OCI-LY3 (cell line): ENCODE data around the gene ECHS1.
A peak's percentile ranks its signal among the peaks of the same experiment; 100 is the strongest.

ENCODE experiments used
- H2AFZ ChIP-seq: fragments of 200-600, 300-600 bp; shearing (Covaris generic); 2 replicates; pipeline ENCODE4 v1.6.0; 2014; ENCODE audit warnings: antibody characterized with exemption, low read depth, low read length
- H3K27ac ChIP-seq: fragments of 200-600, 300-600 bp; sonication (generic); 2 replicates; pipeline ENCODE4 v1.5.1; 2014; ENCODE audit warnings: mild to moderate bottlenecking, low read length, moderate library complexity, mixed read lengths
- H3K27me3 ChIP-seq: fragments of 200-600, 300-600 bp; sonication (generic); 2 replicates; pipeline ENCODE4 v1.6.1; 2014; ENCODE audit warnings: low read depth, low read length, mixed read lengths
- H3K36me3 ChIP-seq: fragments of 200-600, 300-600 bp; sonication (generic); replicated peaks from 2 replicates; pipeline ENCODE3; 2014; ENCODE audit warnings: low read depth, low read length, mixed read lengths
- H3K4me1 ChIP-seq: fragments of 300-600, 200-600 bp; sonication (generic); 2 replicates; pipeline ENCODE4 v1.6.1; 2014; ENCODE audit warnings: low read length, mixed read lengths
- H3K4me2 ChIP-seq: fragments of 200-600, 300-600 bp; sonication (generic); 2 replicates; pipeline ENCODE4 v1.6.1; 2014; ENCODE audit warnings: low read length, mixed read lengths
- H3K4me3 ChIP-seq: fragments of 300-600, 200-600 bp; sonication (generic); 2 replicates; pipeline ENCODE4 v1.5.1; 2014; ENCODE audit warnings: antibody characterized with exemption, mild to moderate bottlenecking, low read length, moderate library complexity
- H3K79me2 ChIP-seq: fragments of 300-600, 200-600 bp; shearing (Covaris generic); 2 replicates; pipeline ENCODE4 v1.6.1; 2014; ENCODE audit warnings: mild to moderate bottlenecking, low read length, mixed read lengths
- H3K9ac ChIP-seq: fragments of 300-600, 200-600 bp; shearing (Covaris generic); 2 replicates; pipeline ENCODE4 v1.6.0; 2014; ENCODE audit warnings: mild to moderate bottlenecking, low read length, moderate library complexity
- H3K9me3 ChIP-seq: fragments of 200-600, 300-600 bp; shearing (Covaris generic); 2 replicates; pipeline ENCODE4 v1.6.1; 2014; ENCODE audit warnings: low read length, mixed read lengths; ENCODE audit not compliant: insufficient read depth
- H4K20me1 ChIP-seq: fragments of 200-600, 300-600 bp; sonication (generic); 2 replicates; pipeline ENCODE4 v1.6.1; 2016; ENCODE audit warnings: low read length, mixed read lengths; ENCODE audit not compliant: insufficient read depth
- EZH2phosphoT487 ChIP-seq: fragments of 200-600 bp; shearing (Covaris generic); IDR thresholded peaks from 2 replicates; pipeline ENCODE4 v1.6.1; 2018; ENCODE audit warnings: antibody characterized with exemption, mixed run types, low read depth
- TF ChIP-seq, protein P1 (sequence below): fragments of 200-600, 300-600 bp; sonication (generic); IDR thresholded peaks from 2 replicates; pipeline ENCODE4 v1.5.1; 2014; ENCODE audit warnings: antibody characterized with exemption, low read length, low read depth

The ECHS1 gene

DNA sequence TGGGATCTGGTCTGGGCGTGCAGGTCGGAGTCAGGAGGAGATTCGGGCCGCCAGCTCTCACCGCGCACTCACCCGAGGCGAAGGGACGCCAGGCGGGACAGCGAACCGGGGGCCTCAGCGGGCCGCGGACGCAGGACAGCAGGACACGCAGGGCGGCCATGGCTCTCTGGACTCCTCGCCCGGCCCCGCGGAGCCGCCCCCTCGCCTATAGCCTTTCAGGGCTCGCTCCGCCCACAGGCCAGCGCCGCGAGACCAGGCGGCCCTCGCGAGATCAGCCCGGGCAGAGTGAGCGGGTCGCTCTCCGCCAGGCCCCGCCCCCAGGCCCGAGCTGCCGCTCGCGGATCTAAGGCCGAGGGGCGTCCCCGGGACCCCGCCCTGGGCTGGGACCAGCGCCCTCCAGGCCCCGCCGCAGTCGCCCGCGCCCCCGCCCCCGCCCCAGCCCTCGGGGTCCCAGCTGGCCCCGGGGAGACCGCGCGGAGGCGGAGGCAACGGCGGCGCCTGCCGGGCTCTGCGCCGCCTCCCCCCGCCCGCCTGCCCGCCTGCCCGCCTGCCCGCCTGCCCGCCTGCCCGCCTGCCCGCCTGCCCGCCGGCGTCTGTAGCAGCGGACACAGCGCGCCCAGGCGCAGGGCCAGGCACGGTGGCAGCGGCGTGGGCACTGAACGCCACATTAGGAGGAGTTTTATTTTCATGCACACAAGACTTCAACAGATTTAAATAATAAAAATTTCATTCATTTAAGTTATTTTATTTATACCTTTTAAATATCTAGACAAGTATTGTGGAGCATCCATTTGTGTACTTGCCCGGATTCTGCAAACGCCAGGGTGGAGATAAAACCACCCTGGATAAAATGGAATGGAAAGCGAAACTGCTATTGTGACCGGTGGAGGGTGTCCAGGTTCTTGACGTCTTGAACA is at the start of gene ECHS1:
Gene ECHS1, minus strand, starts transcription at position 181 of the 917 bp plus-strand sequence. Its CDS starts 21 bp downstream, at position 160.
- Histone ChIP-seq H3K9me3 (no peaks in the 10 kb centered on the region), H3K36me3 (no peaks in the 10 kb centered on the region), H3K27ac (no peak within 1 kb of the TSS), H4K20me1 (no peaks in the 10 kb centered on the region), H3K9ac (peak within 1 kb of the TSS; percentile 59), H3K4me2 (peak within 1 kb of the TSS; percentile 63), H3K27me3 (no peaks in the 10 kb centered on the region), H3K4me1 (peaks cover 19% of the 10 kb centered on the region), H3K79me2 (no peaks in the 10 kb centered on the region), H3K4me3 (peak within 1 kb of the TSS; percentile 83), H2AFZ (no peak within 1 kb of the TSS)
- TF ChIP-seq, protein P1, sequence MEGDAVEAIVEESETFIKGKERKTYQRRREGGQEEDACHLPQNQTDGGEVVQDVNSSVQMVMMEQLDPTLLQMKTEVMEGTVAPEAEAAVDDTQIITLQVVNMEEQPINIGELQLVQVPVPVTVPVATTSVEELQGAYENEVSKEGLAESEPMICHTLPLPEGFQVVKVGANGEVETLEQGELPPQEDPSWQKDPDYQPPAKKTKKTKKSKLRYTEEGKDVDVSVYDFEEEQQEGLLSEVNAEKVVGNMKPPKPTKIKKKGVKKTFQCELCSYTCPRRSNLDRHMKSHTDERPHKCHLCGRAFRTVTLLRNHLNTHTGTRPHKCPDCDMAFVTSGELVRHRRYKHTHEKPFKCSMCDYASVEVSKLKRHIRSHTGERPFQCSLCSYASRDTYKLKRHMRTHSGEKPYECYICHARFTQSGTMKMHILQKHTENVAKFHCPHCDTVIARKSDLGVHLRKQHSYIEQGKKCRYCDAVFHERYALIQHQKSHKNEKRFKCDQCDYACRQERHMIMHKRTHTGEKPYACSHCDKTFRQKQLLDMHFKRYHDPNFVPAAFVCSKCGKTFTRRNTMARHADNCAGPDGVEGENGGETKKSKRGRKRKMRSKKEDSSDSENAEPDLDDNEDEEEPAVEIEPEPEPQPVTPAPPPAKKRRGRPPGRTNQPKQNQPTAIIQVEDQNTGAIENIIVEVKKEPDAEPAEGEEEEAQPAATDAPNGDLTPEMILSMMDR: no peak
- TF ChIP-seq EZH2phosphoT487: no peak

DNA sequence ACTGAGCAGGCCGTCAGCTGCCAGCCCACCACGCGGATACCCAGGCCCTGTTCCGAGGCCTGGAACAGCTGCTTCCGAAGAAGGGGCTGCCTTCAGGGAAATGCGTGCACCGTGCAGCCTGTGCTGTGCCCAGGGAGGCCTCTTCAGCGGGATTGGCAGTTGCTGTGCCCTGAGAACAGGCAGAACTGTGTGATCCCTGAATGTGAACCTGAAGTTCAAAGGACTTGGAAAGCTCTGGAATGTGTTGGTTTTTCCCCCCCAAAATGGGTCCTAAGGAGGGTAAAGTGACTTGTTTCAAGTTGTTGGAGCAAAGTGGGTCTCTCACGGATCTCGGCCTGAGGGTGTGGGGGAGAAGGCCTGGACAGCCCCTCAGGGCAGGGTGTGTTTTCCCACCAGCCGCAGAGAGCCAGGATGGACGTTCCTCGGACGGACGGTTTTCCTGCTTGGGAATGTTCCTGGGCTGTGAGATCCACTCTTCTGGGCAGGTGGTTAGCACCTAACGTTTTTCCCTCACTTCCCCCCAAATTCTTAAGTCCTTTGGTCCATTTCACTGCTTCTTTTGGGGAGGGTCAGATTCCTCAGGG is 49.2 kb upstream of the ECHS1 start:
- H4K20me1 ChIP-seq: no peaks in the 10 kb centered on the region

DNA sequence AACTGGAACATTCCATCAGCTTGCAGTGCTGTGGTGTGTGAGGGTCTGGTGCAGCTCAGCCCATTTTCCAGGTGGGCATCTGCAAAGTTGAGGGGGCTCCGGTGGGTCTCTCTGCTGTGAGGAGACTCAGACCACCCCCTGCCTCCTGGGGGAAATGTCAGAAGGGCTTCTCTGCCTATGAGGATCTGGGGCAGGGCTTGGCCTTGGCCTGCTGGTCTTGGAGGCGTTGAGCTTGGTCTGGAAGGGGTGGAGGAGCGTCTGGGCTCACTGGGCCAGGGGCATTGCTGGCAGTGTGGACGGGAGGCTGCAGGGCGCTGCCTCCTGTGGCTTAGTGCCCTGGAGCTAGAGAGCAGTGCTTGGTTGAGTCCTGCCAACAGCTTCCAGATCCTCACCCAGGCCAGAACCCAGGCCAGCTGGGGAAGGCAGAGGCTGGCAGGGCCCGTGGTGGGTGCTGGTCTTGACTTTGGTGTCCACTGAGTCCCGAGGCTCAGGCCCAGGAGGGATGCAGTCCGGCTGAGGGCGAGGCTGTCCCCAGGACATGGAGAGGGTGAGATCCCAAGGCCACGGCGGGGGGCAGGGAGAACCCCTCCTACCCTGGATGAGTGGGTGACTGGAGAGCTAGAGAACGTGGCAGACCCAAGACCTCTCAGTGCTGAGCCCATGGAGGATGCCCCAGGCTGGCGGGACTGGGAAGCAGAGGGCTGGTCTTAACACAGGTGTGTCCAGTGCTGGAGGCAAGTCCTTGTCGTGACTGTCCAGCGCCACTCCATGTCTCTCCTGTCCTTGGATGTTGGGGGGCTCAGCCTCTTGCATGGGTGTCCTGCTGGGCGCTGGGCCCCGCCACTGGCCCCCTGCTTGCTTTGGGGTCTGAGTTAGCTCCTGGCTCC is 48.4 kb upstream of the ECHS1 start:
- Histone ChIP-seq H3K4me2 (no peak overlapping the region), H3K79me2 (no peaks in the 10 kb centered on the region), H4K20me1 (no peaks in the 10 kb centered on the region), H2AFZ (no peak overlapping the region), H3K9ac (no peak overlapping the region), H3K27me3 (no peaks in the 10 kb centered on the region), H3K4me3 (no peak overlapping the region), H3K36me3 (peaks cover 5% of the 10 kb centered on the region), H3K4me1 (no peaks in the 10 kb centered on the region), H3K9me3 (no peaks in the 10 kb centered on the region), H3K27ac (no peak overlapping the region)
- TF ChIP-seq EZH2phosphoT487: no peak
- TF ChIP-seq, protein P1: no peak

More for the DNA sequence above, 49.2 kb upstream of the ECHS1 start:
- no peak for TF ChIP-seq EZH2phosphoT487
- TF ChIP-seq, protein P1: no peak
- no peaks in the 10 kb centered on the region for H3K79me2 ChIP-seq
- H3K9ac ChIP-seq: no peak overlapping the region
- H2AFZ ChIP-seq: no peak overlapping the region
- no peaks in the 10 kb centered on the region for H3K4me1 ChIP-seq
- no peak overlapping the region for H3K27ac ChIP-seq
- H3K9me3 ChIP-seq: no peaks in the 10 kb centered on the region
- peaks cover 5% of the 10 kb centered on the region for H3K36me3 ChIP-seq
- no peaks in the 10 kb centered on the region for H3K27me3 ChIP-seq
- H3K4me2 ChIP-seq: no peak overlapping the region
- H3K4me3 ChIP-seq: no peak overlapping the region
